Neural crest cell (in vitro differentiated cells): ENCODE data around the gene HSPA1B. TPM values are rescaled to one million over a fixed set of nuclear protein-coding genes. Genes with fewer than 3 reads are reported as not detected.
A peak's percentile ranks its signal among the peaks of the same experiment; 100 is the strongest.

ENCODE experiments used
- DNase-seq: peaks from one replicate; pipeline ENCODE4 v3.0.0; 2021; ENCODE audit warnings: low read depth, mixed read lengths, low spot score
- H3K27ac Mint-ChIP-seq: one replicate; pipeline ENCODE4 v1.8.0; 2021; ENCODE audit warnings: mild to moderate bottlenecking, mixed read lengths; ENCODE audit not compliant: unreplicated experiment
- H3K27me3 Mint-ChIP-seq: 2 replicates; pipeline ENCODE4 v1.8.0; 2021; ENCODE audit warnings: low read depth, mild to moderate bottlenecking, mixed read lengths
- H3K36me3 Mint-ChIP-seq: 2 replicates; pipeline ENCODE4 v1.8.0; 2021; ENCODE audit warnings: low read depth, mild to moderate bottlenecking, mixed read lengths
- H3K4me1 Mint-ChIP-seq: 2 replicates; pipeline ENCODE4 v1.8.0; 2021; ENCODE audit warnings: mixed read lengths
- H3K4me3 Mint-ChIP-seq: one replicate; pipeline ENCODE4 v1.8.0; 2021; ENCODE audit warnings: mild to moderate bottlenecking, mixed read lengths
- H3K9me3 Mint-ChIP-seq: 2 replicates; pipeline ENCODE4 v1.8.0; 2021; ENCODE audit warnings: mixed read lengths
- total RNA-seq: library from RNA; stranded (reverse); gene quantifications from 2 replicates; pipeline ENCODE4 v1.2.1, GENCODE V29; 2021
- TF ChIP-seq, protein P1 (sequence below): fragments of 200-600 bp; sonication (generic); conservative IDR thresholded peaks from 2 replicates; pipeline ENCODE4 v1.5.0; 2021; ENCODE audit warnings: antibody characterized with exemption, mild to moderate bottlenecking

HSPA1B gene
- total RNA-seq, 1 donor from 2014 or later: 82.5 TPM

DNA sequence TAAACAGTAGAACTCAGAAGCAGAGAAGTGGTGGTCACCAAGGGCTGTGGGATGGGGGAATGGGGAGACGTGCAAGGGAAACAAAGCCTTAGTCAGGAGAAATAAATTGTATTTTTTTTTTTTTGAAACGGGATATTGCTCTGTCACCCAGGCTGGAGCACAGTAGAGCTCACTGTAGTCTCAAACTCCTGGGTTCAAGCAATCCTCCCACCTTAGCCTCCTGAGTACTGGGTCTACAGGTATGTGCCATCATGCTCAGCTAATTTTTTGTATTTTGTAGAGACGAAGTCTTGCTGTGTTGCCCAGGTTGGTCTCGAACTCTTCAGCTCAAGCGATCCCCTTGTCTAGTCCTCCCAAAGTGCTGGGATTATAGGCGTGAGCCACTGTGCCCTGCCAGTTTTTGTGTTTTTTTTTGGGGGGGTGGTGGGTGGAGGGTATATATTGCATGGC is 3.4 kb downstream of the HSPA1B start:
- TF ChIP-seq, protein P1, sequence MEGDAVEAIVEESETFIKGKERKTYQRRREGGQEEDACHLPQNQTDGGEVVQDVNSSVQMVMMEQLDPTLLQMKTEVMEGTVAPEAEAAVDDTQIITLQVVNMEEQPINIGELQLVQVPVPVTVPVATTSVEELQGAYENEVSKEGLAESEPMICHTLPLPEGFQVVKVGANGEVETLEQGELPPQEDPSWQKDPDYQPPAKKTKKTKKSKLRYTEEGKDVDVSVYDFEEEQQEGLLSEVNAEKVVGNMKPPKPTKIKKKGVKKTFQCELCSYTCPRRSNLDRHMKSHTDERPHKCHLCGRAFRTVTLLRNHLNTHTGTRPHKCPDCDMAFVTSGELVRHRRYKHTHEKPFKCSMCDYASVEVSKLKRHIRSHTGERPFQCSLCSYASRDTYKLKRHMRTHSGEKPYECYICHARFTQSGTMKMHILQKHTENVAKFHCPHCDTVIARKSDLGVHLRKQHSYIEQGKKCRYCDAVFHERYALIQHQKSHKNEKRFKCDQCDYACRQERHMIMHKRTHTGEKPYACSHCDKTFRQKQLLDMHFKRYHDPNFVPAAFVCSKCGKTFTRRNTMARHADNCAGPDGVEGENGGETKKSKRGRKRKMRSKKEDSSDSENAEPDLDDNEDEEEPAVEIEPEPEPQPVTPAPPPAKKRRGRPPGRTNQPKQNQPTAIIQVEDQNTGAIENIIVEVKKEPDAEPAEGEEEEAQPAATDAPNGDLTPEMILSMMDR: no peak
- H3K4me3 Mint-ChIP-seq: peak overlapping the region; percentile 92
- no peaks in the 10 kb centered on the region for H3K9me3 Mint-ChIP-seq
- DNase-seq: no peak
- H3K4me1 Mint-ChIP-seq: peaks cover 45% of the 10 kb centered on the region
- peaks cover 8% of the 10 kb centered on the region for H3K36me3 Mint-ChIP-seq
- peaks cover 10% of the 10 kb centered on the region for H3K27me3 Mint-ChIP-seq
- peak overlapping the region; percentile 50 for H3K27ac Mint-ChIP-seq

DNA sequence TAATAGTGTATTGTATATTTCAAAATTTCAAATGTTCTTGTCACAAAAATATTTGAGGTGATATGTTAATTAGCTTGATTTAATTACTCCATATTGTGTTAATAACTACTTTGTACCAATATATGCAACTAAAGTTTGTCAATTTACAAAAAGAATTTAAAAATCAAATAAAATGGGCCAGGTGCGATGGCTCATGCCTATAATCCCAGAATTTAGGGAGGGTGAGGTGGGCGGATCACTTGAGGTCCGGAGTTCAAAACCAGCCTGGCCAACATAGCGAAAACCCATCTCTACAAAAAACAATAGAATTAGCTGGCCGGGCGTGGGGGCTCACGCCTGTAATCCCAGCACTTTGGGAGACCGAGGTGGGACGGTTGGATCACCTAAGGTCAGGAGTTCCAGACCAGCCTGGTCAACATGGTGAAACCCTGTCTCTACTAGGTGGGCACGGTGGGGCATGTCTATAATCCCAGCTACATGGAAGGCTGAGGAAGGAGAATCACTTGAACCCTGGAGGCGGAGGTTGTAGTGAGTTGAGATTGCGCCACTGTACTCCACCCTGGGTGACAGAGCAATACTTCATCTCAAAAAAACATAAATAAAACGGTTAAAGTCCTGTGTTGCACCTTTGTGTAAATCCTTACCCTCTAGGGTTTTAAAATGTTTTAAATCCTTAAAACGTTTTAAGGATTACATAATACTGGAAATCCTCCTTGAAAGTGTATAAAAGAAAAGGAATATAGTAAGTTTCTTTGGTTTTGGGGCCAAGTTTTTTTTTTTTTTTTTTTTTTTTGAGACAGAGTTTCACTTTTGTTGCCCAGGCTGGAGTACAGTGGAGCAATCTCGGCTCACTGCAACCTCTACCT is 4.0 kb downstream of the HSPA1B start:
- no peak for DNase-seq
- Mint-ChIP-seq H3K27ac (no peak overlapping the region), H3K27me3 (peaks cover 10% of the 10 kb centered on the region), H3K36me3 (peaks cover 14% of the 10 kb centered on the region), H3K9me3 (no peaks in the 10 kb centered on the region), H3K4me1 (peaks cover 50% of the 10 kb centered on the region), H3K4me3 (peak overlapping the region; percentile 92)
- TF ChIP-seq, protein P1: no peak

DNA sequence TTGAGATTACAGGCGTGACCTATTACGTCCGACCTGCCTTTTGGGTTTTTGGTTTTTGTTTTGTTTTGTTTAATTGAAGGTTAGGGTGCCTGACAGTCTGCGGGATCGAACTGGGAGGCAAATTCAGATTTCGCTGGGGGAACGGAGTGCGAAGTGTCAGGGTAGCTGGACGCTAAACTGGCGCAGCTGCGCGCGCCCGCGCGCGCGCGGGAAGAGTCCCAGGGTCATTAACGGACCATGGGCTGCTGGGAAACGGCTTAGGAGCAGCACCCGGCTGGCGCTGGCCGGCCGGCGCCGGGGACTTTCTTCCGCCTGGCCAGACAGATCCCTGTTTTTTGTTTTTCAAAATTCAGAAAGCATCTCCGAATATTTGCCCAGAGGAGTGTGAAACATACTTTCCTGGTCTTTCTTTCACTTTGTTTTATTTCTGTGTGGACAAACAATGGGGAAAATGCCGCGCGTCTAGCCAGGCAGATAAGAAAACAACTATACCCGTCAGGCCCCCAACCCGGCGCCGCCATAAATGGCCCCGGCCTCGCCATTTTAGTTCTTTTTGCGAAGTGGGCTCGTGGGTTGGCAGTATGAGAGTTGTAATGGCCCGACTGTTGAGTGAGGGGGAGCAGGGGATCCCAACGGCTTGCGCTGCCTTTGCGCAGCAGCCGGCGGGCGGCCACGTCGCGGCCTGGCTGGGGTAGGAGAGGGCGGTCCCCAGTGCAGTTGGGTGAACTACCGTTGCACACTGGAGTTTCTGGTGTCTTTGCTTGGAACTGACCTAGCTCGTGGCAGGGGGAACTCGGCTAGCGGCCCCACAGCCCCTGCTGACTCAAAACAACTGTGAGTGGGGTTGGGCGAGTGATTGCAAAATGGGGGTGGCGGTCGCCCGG is 7.1 kb downstream of the HSPA1B start:
- TF ChIP-seq, protein P1: no peak
- Mint-ChIP-seq H3K4me1 (peaks cover 56% of the 10 kb centered on the region), H3K36me3 (peaks cover 33% of the 10 kb centered on the region), H3K27me3 (peaks cover 3% of the 10 kb centered on the region), H3K9me3 (no peaks in the 10 kb centered on the region), H3K4me3 (peak overlapping the region; percentile 98), H3K27ac (peak overlapping the region; percentile 100)
- peak; percentile 80 for DNase-seq

DNA sequence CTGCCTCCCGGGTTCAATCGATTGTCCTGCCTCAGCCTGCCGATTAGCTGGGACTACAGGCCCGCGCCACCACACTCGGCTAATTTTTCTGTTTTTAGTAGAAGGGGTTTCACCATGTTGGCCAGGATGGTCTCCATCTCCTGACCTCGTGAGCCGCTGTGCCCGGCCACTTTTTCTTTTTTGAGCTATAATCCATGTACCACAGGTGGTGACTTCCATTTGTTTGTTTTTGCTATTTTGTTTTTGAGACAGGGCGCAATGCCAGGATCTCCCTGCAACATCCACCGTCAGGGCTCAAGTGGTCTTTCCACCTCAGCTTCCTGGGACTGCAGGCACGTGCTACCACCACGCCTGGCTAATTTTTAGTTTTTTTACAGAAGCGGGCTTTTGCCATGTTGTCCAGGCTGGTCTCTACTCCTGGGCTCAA is 8.5 kb downstream of the HSPA1B start:
- Mint-ChIP-seq H3K4me1 (peaks cover 42% of the 10 kb centered on the region), H3K36me3 (peaks cover 41% of the 10 kb centered on the region), H3K27ac (peak overlapping the region; percentile 88), H3K27me3 (no peaks in the 10 kb centered on the region), H3K9me3 (no peaks in the 10 kb centered on the region), H3K4me3 (peak overlapping the region; percentile 98)
- DNase-seq: no peak
- TF ChIP-seq, protein P1: no peak
